HG03280 (cell line): ENCODE data around the gene OPCML.

Source experiments
- ATAC-seq: cut with Tn5 transposase; IDR thresholded peaks from one replicate; pipeline ENCODE4 v1.9.1; 2021; ENCODE audit warnings: mild to moderate bottlenecking, moderate library complexity; ENCODE audit not compliant: unreplicated experiment

Gene OPCML

GRCh38 chr11:132960273-132961078 is 571.8 kb downstream of the OPCML start:
- ATAC-seq = no peak

GRCh38 chr11:132959693-132960092 is 572.6 kb downstream of the OPCML start:
- ATAC-seq = no peak

GRCh38 chr11:132957881-132958280 is 574.4 kb downstream of the OPCML start:
- no peak for ATAC-seq

- no peak for ATAC-seq
These were observed 584.0 kb downstream of the OPCML start for GRCh38 chr11:132948252-132948651.

GRCh38 chr11:132944569-132944944 is 587.7 kb downstream of the OPCML start:
- no peak for ATAC-seq

GRCh38 chr11:132943706-132944568 is 588.4 kb downstream of the OPCML start:
- no peak for ATAC-seq

GRCh38 chr11:132943357-132943705 is 589.0 kb downstream of the OPCML start:
- no peak for ATAC-seq

GRCh38 chr11:132942611-132943356 is 589.5 kb downstream of the OPCML start:
- no peak for ATAC-seq

- no peak for ATAC-seq
These were observed 590.5 kb downstream of the OPCML start for GRCh38 chr11:132941761-132942160.

- ATAC-seq = no peak
These were observed 591.2 kb downstream of the OPCML start for GRCh38 chr11:132941024-132941646.

GRCh38 chr11:132937016-132937415 is 595.3 kb downstream of the OPCML start:
- ATAC-seq = no peak

- no peak for ATAC-seq
These were observed 596.9 kb downstream of the OPCML start for GRCh38 chr11:132935383-132935782.

GRCh38 chr11:132933703-132934102 is 598.6 kb downstream of the OPCML start:
- no peak for ATAC-seq

- no peak for ATAC-seq
These were observed 606.4 kb downstream of the OPCML start for GRCh38 chr11:132925825-132926469.

- ATAC-seq = no peak
These were observed 610.7 kb downstream of the OPCML start for GRCh38 chr11:132921597-132921996.

GRCh38 chr11:132920451-132921096 is 611.7 kb downstream of the OPCML start:
- ATAC-seq = no peak

- ATAC-seq = no peak
These were observed 617.7 kb downstream of the OPCML start for GRCh38 chr11:132914600-132914999.

- ATAC-seq = no peak
These were observed 618.4 kb downstream of the OPCML start for GRCh38 chr11:132913886-132914285.

GRCh38 chr11:132913295-132913694 is 619.0 kb downstream of the OPCML start:
- ATAC-seq = no peak

GRCh38 chr11:132911186-132911585 is 621.1 kb downstream of the OPCML start:
- ATAC-seq = no peak
